Adipocyte (in vitro differentiated cells): ENCODE results near the gene PPP1R3F.
"Not testable (repeated sequence)": the region's sequence is repeated elsewhere in the genome, so short reads cannot be mapped to it uniquely, and the experiment has no call there.

Experiments
- DNase-seq: peaks from one replicate; pipeline ENCODE4 v3.0.0-alpha.2; 2015; ENCODE audit warnings: low read depth
- H3K27me3 ChIP-seq: replicated peaks from 2 replicates; pipeline ENCODE4 v1.7.0; 2013; ENCODE audit warnings: mild to moderate bottlenecking, low read length, moderate library complexity; ENCODE audit not compliant: control insufficient read depth, insufficient read depth
- H3K36me3 ChIP-seq: 2 replicates; pipeline ENCODE4 v1.7.0; 2013; ENCODE audit warnings: low read length, mild to moderate bottlenecking, moderate library complexity; ENCODE audit not compliant: control insufficient read depth, insufficient read depth, severe bottlenecking
- H3K4me1 ChIP-seq: 2 replicates; pipeline ENCODE4 v1.7.0; 2013; ENCODE audit warnings: mild to moderate bottlenecking, low read length, moderate library complexity; ENCODE audit not compliant: control insufficient read depth, insufficient read depth
- H3K4me3 ChIP-seq: 2 replicates; pipeline ENCODE4 v1.7.0; 2013; ENCODE audit warnings: mild to moderate bottlenecking, low read length, moderate library complexity
- H3K9ac ChIP-seq: 2 replicates; pipeline ENCODE4 v1.7.0; 2013; ENCODE audit warnings: mild to moderate bottlenecking, low read length, moderate library complexity
- H3K9me3 ChIP-seq: 2 replicates; pipeline ENCODE4 v1.7.0; 2013; ENCODE audit warnings: mild to moderate bottlenecking, low read length, moderate library complexity; ENCODE audit not compliant: control insufficient read depth

The PPP1R3F gene

DNA sequence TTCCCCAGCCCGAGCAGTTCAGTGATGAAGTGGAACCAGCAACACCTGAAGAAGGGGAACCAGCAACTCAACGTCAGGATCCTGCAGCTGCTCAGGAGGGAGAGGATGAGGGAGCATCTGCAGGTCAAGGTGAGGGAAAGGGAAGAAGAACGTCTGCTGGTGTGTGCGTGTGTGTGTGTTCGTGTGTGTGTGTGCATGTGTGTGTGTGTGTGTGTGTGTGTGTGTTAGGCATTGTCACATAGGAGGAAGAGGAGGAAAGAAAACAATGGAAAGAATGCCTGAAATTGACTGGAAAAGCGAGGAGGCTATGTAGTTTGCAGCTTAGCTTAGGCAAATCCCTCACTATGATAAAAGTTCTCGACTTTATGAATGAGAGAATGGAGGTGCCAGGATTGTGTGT, 54.1 kb downstream of the PPP1R3F start:
- H3K27me3 ChIP-seq, H3K9ac ChIP-seq, H3K4me3 ChIP-seq, DNase-seq, H3K4me1 ChIP-seq, H3K36me3 ChIP-seq, H3K9me3 ChIP-seq: not testable (repeated sequence)

DNA sequence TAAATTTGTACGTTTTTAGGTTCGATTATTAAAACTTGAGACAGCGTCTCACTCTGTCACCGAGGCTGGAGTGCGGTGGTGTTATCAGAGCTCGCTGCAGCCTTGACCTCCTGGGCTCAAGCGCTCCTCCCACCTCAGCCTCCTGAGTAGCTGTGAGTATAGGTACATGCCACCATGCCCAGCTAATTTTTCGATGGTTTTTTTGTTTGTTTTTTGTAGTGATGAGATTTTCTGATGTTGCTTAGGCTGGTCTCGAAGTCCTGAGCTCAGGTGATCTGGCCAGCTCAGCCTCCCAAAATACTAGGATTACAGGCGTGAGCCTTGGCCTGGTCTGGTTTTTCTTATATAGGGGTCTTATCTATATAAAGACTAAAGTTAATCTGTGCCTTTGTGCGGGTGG, 60.8 kb downstream of the PPP1R3F start:
- DNase-seq, H3K27me3 ChIP-seq, H3K36me3 ChIP-seq, H3K9ac ChIP-seq, H3K4me3 ChIP-seq, H3K4me1 ChIP-seq, H3K9me3 ChIP-seq: not testable (repeated sequence)

DNA sequence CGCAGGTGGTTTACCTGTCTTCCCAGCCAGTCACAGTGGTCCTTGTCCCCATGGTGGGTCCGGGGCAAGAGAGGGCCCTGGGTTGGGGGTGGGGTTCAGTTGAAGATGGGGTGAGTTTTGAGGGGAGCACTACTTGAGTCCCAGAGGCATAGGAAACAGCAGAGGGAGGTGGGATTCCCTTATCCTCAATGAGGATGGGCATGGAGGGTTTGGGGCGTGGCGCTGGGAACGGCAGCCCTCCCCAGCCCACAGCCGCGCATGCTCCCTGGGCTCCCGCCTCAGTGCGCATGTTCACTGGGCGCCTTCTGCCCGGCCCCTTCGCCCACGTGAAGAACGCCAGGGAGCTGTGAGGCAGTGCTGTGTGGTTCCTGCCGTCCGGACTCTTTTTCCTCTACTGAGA, 61.7 kb downstream of the PPP1R3F start, which contains the start of gene GAGE13:
Gene GAGE13 (plus strand): TSS at position 301 of the 400 bp plus-strand sequence. CDS start 1,156 bp downstream, outside the sequence.
- H3K4me3 ChIP-seq, H3K9me3 ChIP-seq, H3K4me1 ChIP-seq, DNase-seq, H3K36me3 ChIP-seq, H3K27me3 ChIP-seq, H3K9ac ChIP-seq: not testable (repeated sequence)

DNA sequence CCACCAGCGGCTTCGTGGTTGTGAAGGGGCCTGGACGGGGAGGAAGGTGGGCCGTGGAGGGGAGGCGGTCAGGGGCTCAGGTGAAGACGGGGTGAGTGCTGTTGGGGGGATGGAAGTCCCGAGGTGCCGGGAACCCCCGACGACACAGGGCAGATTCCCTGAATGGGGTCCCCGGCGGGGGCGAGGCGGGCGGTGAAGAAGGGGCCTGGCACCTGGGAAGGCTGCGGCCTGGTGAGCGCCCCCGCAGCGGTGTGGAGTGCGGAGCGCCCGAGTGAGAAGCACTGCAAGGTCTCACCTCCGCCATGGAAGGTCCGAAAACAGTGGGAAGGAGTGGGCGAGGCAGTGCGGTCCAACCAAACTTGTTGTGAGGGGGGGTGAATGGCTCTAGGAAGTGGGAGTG, 62.2 kb downstream of the PPP1R3F start:
- H3K9me3 ChIP-seq, H3K36me3 ChIP-seq, H3K9ac ChIP-seq, H3K4me3 ChIP-seq, H3K27me3 ChIP-seq, DNase-seq, H3K4me1 ChIP-seq: not testable (repeated sequence)
